Stimulated activated CD8-positive, alpha-beta memory T cell treated with anti-CD3 and anti-CD28 coated beads, Interleukin-12 subunit alpha, Interleukin-12 subunit beta, amount 100 ng/mL, for 1 hour (primary cell): ENCODE data around the gene AIMP1.
"Not testable (repeated sequence)": the region's sequence is repeated elsewhere in the genome, so short reads cannot be mapped to it uniquely, and the experiment has no call there.

Experiments
- DNase-seq: peaks from one replicate; pipeline ENCODE4 v3.0.0-alpha.2; 2020; ENCODE audit warnings: low read depth

AIMP1 gene

GRCh38 chr4:106351016-106351415 is 34.7 kb downstream of the AIMP1 start:
- DNase-seq: no peak

GRCh38 chr4:106353786-106354185 is 37.4 kb downstream of the AIMP1 start:
- DNase-seq: no peak

GRCh38 chr4:106355193-106355592 is 38.8 kb downstream of the AIMP1 start:
- no peak for DNase-seq

GRCh38 chr4:106358899-106359298 is 42.5 kb downstream of the AIMP1 start:
- no peak for DNase-seq

- no peak for DNase-seq
Observed at GRCh38 chr4:106362086-106362825, 45.9 kb downstream of the AIMP1 start.

GRCh38 chr4:106364282-106364681 is 47.9 kb downstream of the AIMP1 start:
- DNase-seq: no peak

- no peak for DNase-seq
Observed at GRCh38 chr4:106365613-106366012, 49.3 kb downstream of the AIMP1 start.

GRCh38 chr4:106366026-106366425 is 49.7 kb downstream of the AIMP1 start:
- DNase-seq: no peak

- no peak for DNase-seq
Observed at GRCh38 chr4:106367072-106367471, 50.7 kb downstream of the AIMP1 start.

- no peak for DNase-seq
Observed at GRCh38 chr4:106368678-106369077, 52.3 kb downstream of the AIMP1 start, which contains the start of gene GIMD1. Gene GIMD1, minus strand, starts transcription at chr4:106368778. Its CDS starts 1,343 bp downstream, at chr4:106367435.

GRCh38 chr4:106369456-106370060 is 53.2 kb downstream of the AIMP1 start:
- no peak for DNase-seq

GRCh38 chr4:106370214-106370613 is 53.9 kb downstream of the AIMP1 start:
- DNase-seq: no peak

- no peak for DNase-seq
Observed at GRCh38 chr4:106371161-106371560, 54.8 kb downstream of the AIMP1 start.

- DNase-seq: no peak
Observed at GRCh38 chr4:106373026-106373425, 56.7 kb downstream of the AIMP1 start.

- no peak for DNase-seq
Observed at GRCh38 chr4:106380179-106380578, 63.8 kb downstream of the AIMP1 start.

GRCh38 chr4:106384878-106385277 is 68.5 kb downstream of the AIMP1 start:
- no peak for DNase-seq

- DNase-seq: no peak
Observed at GRCh38 chr4:106385853-106386393, 69.6 kb downstream of the AIMP1 start.

GRCh38 chr4:106395582-106395981 is 79.2 kb downstream of the AIMP1 start:
- no peak for DNase-seq

- not testable (repeated sequence) for DNase-seq
Observed at GRCh38 chr4:106398898-106399297, 82.5 kb downstream of the AIMP1 start.
